Measurements from ENCODE around the gene CALY. TPM values are rescaled to one million over a fixed set of nuclear protein-coding genes. Genes with fewer than 3 reads are reported as not detected.

Gene CALY
- total RNA-seq, 1 experiment from 2014 or later = not detected

DNA sequence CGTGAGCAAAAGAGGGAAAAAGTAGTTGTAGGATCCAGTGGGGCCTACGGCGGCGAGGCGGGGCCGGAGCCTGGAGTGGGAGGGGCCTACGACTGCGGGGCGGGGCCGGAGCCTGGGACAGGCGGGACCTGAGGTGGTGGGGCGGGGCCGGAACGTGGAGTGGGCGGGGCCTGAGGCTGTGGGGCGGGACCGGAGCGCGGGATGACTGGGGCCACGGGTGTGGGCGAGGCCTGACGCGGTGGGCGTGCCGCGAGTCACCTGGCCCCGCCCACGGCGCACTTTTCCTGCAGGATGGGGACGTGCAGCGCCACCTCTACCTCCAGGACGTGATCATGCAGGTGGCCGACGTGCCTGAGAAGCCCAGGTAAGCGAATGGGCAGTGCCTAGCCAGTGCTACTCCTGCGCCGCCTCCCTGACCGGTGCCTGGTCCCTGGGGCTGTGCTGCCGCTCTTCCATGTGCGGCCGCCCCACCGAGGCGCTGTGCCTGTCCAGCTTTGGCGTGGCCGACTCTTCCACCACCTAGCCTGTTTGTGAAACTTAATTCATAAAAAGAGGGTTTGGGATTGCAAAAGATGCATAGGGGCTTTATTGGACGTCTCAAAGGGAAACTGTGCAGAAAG is 27.5 kb downstream of the CALY start:
- intact Hi-C loops (cut with micrococcal nuclease; ENCODE audit: unreplicated experiment) = no loop called here
- Histone ChIP-seq H3K9me3 (ENCODE audit: low read depth, low read length, poor library complexity, severe bottlenecking) (no peaks in the 10 kb centered on the region), H3K27me3 (replicated peaks; ENCODE audit: insufficient read depth, low read depth, low read length, poor library complexity) (no peaks in the 10 kb centered on the region), H3K36me3 (ENCODE audit: insufficient read depth, low read length, poor library complexity, severe bottlenecking) (peaks cover 14% of the 10 kb centered on the region), H3K4me3 (ENCODE audit: low read depth, low read length, poor library complexity, severe bottlenecking) (peak overlapping the region; percentile 100), H3K4me1 (ENCODE audit: insufficient read depth, low read length, poor library complexity, severe bottlenecking) (peaks cover 3% of the 10 kb centered on the region), H3K27ac (ENCODE audit: low read depth, low read length, poor library complexity, severe bottlenecking) (peak overlapping the region; percentile 95)
- BruUV-seq (replicated peaks) = no TSS peak
- ChIA-PET CTCF (no interaction called here), POLR2A (ENCODE audit: low non-redundant PET) (no interaction called here)
- TF ChIP-seq, protein P1, sequence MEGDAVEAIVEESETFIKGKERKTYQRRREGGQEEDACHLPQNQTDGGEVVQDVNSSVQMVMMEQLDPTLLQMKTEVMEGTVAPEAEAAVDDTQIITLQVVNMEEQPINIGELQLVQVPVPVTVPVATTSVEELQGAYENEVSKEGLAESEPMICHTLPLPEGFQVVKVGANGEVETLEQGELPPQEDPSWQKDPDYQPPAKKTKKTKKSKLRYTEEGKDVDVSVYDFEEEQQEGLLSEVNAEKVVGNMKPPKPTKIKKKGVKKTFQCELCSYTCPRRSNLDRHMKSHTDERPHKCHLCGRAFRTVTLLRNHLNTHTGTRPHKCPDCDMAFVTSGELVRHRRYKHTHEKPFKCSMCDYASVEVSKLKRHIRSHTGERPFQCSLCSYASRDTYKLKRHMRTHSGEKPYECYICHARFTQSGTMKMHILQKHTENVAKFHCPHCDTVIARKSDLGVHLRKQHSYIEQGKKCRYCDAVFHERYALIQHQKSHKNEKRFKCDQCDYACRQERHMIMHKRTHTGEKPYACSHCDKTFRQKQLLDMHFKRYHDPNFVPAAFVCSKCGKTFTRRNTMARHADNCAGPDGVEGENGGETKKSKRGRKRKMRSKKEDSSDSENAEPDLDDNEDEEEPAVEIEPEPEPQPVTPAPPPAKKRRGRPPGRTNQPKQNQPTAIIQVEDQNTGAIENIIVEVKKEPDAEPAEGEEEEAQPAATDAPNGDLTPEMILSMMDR (conservative IDR thresholded peaks at IDR 0.05; ENCODE audit: low read depth, low read length) = no peak
- no peak for TF ChIP-seq EZH2 (IDR thresholded peaks at IDR 0.05; ENCODE audit: borderline replicate concordance, low read depth, low read length, poor library complexity, severe bottlenecking)
- peak; percentile 86 for DNase-seq (ENCODE audit: low spot score)

DNA sequence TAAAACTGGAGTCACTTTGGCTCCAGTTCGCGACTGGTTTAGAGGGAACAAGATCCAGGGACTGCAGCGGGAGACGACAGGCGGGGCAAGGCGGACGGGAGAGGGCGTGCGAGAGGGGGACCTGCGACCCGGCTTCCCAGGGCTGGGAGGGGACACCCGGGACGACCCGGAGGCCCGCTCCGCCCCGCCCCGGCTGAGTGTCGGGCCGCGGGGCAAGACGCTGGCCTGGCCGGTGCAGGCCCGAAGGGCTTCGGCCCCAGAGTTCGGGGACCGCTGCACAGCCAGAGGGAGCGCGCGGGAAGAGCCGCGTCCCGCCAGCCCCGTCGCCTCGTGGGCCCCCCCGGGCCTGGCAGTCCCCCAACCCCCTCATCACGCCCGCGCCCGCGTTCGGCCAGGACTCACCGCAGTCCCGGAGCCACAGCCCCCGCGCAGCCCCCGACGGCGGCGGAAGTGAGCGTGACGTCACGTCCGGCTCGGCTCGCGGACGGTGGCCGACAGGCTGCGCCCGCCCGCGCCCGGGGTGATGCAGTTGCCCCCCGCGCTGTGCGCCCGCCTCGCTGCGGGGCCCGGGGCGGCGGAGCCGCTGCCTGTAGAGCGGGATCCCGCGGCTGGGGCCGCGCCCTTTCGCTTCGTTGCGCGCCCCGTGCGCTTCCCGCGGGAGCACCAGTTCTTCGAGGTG is 28.1 kb downstream of the CALY start, which contains the start of the genes TUBGCP2 and ZNF511:
TSS of gene TUBGCP2 (minus strand) at position 452 of the 679 bp plus-strand sequence. CDS start 5,931 bp downstream, outside the sequence.
TSS of gene ZNF511 (plus strand) at position 494 of the 679 bp plus-strand sequence. CDS start at position 524, 30 bp downstream.
- Histone ChIP-seq H3K27me3 (replicated peaks; ENCODE audit: insufficient read depth, low read depth, low read length, poor library complexity) (no peaks in the 10 kb centered on the region), H3K9me3 (ENCODE audit: low read depth, low read length, poor library complexity, severe bottlenecking) (no peaks in the 10 kb centered on the region), H3K4me3 (ENCODE audit: low read depth, low read length, poor library complexity, severe bottlenecking) (peak within 1 kb of the TSS; percentile 100), H3K36me3 (ENCODE audit: insufficient read depth, low read length, poor library complexity, severe bottlenecking) (peaks cover 14% of the 10 kb centered on the region), H3K4me1 (ENCODE audit: insufficient read depth, low read length, poor library complexity, severe bottlenecking) (peaks cover 3% of the 10 kb centered on the region), H3K27ac (ENCODE audit: low read depth, low read length, poor library complexity, severe bottlenecking) (peak within 1 kb of the TSS; percentile 95)
- POLR2A ChIA-PET (ENCODE audit: low non-redundant PET) = no interaction called here
- DNase-seq (ENCODE audit: low spot score) = peak; percentile 90
- TSS peak; percentile 45 for BruUV-seq (replicated peaks)
- TF ChIP-seq, protein P1 (conservative IDR thresholded peaks at IDR 0.05; ENCODE audit: low read depth, low read length) = peak; percentile 19
- TF ChIP-seq EZH2 (IDR thresholded peaks at IDR 0.05; ENCODE audit: borderline replicate concordance, low read depth, low read length, poor library complexity, severe bottlenecking) = no peak
- CTCF ChIA-PET = interaction anchor here (1.3 kb wide), 1 partner anchor 21 kb away, joined by 4 read pairs; no protein-coding TSS in a partner anchor
- intact Hi-C loops (cut with micrococcal nuclease; ENCODE audit: unreplicated experiment) = no loop called here

DNA sequence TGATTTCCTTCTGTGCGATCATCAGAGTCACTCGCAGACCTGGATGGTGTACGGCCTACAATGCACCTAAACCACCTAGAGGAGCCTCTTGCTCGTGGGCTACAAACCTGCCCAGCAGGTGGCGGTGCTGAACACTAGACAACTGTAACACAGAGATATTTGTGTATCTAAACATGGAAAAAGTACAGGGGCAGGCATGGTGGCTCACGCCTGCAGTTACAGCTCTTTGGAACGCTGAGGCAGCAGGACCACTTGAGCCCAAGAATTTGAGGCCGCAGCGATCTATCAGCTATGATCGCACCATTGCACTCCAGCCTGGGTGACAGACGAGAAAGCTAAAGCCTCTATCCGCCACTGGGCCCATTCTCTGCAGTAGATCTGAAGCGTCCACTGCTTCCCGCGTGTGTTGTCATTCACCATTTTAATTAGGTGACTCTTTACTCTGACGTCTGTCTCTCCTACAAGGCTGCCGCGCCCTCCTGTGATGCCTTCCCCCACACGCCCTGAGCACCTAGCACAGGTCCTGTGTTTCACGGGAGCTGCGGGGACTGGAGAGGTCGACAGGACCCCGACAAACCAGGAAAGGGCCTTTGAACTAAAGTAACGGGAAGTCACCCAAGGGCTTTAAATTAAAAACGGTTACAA is 28.8 kb downstream of the CALY start:
- peak overlapping the region; percentile 95 for H3K27ac ChIP-seq (ENCODE audit: low read depth, low read length, poor library complexity, severe bottlenecking)

More for the DNA sequence above, 28.8 kb downstream of the CALY start:
- POLR2A ChIA-PET (ENCODE audit: low non-redundant PET) = no interaction called here
- peak; percentile 66 for DNase-seq (ENCODE audit: low spot score)
- H3K4me3 ChIP-seq (ENCODE audit: low read depth, low read length, poor library complexity, severe bottlenecking) = peak overlapping the region; percentile 100
- no peak for TF ChIP-seq EZH2 (IDR thresholded peaks at IDR 0.05; ENCODE audit: borderline replicate concordance, low read depth, low read length, poor library complexity, severe bottlenecking)
- TF ChIP-seq, protein P1 (conservative IDR thresholded peaks at IDR 0.05; ENCODE audit: low read depth, low read length) = peak; percentile 71
- no peaks in the 10 kb centered on the region for H3K9me3 ChIP-seq (ENCODE audit: low read depth, low read length, poor library complexity, severe bottlenecking)
- peaks cover 14% of the 10 kb centered on the region for H3K36me3 ChIP-seq (ENCODE audit: insufficient read depth, low read length, poor library complexity, severe bottlenecking)
- no TSS peak for BruUV-seq (replicated peaks)
- intact Hi-C loops (cut with micrococcal nuclease; ENCODE audit: unreplicated experiment) = no loop called here
- H3K4me1 ChIP-seq (ENCODE audit: insufficient read depth, low read length, poor library complexity, severe bottlenecking) = peaks cover 3% of the 10 kb centered on the region
- CTCF ChIA-PET = interaction anchor here (1.3 kb wide), 1 partner anchor 22 kb away, joined by 4 read pairs; no protein-coding TSS in a partner anchor
- no peaks in the 10 kb centered on the region for H3K27me3 ChIP-seq (replicated peaks; ENCODE audit: insufficient read depth, low read depth, low read length, poor library complexity)
